Stimulated activated CD4-positive, alpha-beta T cell treated with anti-CD3 and anti-CD28 coated beads, Interleukin-12 subunit alpha, Interleukin-12 subunit beta, amount 100 ng/mL, for 24 hours (primary cell): ENCODE results near the gene SHQ1.
"Not testable (repeated sequence)": the region's sequence is repeated elsewhere in the genome, so short reads cannot be mapped to it uniquely, and the experiment has no call there.

Experiments
- DNase-seq, 2 experiments: peaks; one replicate each; pipeline ENCODE4 v3.0.0-alpha.2; 2020; ENCODE audit warnings: low read depth in 2 of 2

SHQ1 gene

GRCh38 chr3:72719137-72719536, 129.1 kb downstream of the SHQ1 start:
- DNase-seq = no peak

DNA sequence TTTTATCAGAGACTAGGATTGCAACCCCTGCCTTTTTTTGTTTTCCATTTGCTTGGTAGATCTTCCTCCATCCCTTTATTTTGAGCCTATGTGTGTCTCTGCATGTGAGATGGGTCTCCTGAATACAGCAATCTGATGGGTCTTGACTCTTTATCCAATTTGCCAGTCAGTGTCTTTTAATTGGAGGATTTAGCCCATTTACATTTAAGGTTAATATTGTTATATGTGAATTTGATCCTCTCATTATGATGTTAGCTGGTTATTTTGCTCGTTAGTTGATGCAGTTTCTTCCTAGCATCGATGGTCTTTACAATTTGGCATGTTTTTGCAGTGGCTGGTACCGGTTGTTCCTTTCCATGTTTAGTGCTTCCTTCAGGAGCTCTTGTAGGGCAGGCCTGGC, 134.1 kb downstream of the SHQ1 start:
- not testable (repeated sequence) for DNase-seq

- not testable (repeated sequence) for DNase-seq
Measured at GRCh38 chr3:72710471-72710870, 137.8 kb downstream of the SHQ1 start.

DNA sequence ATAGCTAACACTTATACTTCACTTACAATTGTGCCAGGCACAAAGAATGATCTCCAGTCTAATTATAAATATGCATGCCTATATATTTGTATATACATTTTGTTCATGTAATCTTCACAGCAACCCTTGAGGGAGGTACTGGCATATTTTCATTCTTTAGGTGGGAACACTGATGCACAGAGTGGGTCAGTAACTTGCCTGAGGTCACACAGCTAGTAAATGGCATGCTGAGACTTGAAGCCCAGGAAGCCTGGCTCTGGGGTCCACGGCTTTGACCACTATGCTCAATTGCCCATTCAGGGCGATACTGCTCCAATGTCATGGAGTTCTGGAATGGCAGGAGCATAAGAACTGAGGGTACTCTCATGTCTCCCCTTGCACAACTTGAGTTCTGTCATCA, 139.8 kb downstream of the SHQ1 start:
- DNase-seq = no peak

DNA sequence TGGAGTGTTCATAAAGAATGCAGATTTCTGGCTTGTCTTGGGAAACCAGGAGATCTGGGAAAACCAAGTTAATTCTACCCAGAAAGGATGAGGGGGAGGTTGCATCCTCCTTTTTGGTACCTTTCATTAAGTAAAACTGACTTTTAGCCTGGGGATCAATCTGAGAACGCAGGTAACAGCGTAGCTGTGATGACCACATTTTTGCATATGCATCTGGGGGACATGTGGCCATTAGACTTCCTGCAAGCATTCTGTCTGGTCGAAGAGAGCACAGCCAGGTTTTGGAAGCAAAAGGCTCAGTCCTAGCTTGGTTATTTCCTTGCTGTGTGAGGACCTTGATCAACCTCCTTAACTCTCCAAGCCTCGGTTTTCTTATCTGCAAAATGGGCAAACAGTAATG, 145.2 kb downstream of the SHQ1 start:
- no peak for DNase-seq

GRCh38 chr3:72702390-72702789, 145.9 kb downstream of the SHQ1 start:
- DNase-seq = no peak

- no peak for DNase-seq
Measured at GRCh38 chr3:72700106-72700505, 148.1 kb downstream of the SHQ1 start.

DNA sequence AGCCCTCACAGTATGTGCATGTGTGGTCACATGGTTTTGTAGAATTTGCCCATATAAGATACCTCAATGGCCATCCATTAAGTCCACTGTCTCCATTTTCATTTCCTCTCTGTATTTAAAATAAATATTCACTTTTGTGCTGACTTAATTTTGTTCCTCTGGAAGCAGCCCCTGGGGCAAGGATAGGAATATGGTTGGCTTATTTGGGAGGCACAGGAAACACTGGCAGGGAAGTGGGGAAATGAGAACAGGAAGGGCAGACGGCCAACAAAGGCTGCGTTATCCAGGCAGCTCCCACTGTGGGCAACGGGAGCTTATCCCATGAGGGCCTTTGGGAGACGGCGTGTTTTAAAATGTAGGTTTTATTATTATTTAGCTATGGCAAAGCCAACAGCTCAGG, 148.6 kb downstream of the SHQ1 start:
- DNase-seq = no peak
